SK-N-SH (cell line): ENCODE data around the gene SLC20A1. TPM values are rescaled to one million over a fixed set of nuclear protein-coding genes. Genes with fewer than 3 reads are reported as not detected.

ENCODE experiments used
- CTCF ChIA-PET: fragments of 300-600, 350-600 bp; formaldehyde crosslinking; extraction: SDS; loops from one replicate; lab custom pipeline; 2021; lab: Yijun Ruan, JAX
- POLR2A ChIA-PET: fragments of 350-600 bp; sonication (Branson Sonifier 250); formaldehyde crosslinking; extraction: SDS; loops from one replicate; lab custom pipeline; 2020; ENCODE audit warnings: antibody characterized with exemption, inconsistent platforms; lab: Yijun Ruan, JAX
- DNase-seq: peaks from one replicate; pipeline ENCODE4 v3.0.0; 2012
- H2AFZ ChIP-seq: fragments of 200-600 bp; sonication (generic); 2 replicates; pipeline ENCODE4 v1.8.1; 2016; ENCODE audit warnings: antibody characterized with exemption, mild to moderate bottlenecking, low read depth
- H3F3A ChIP-seq: fragments of 200-600 bp; sonication (generic); replicated peaks from 2 replicates; pipeline ENCODE3; 2016; ENCODE audit warnings: antibody characterized with exemption, mild to moderate bottlenecking; ENCODE audit not compliant: insufficient read depth
- H3K27ac ChIP-seq, 2 experiments: fragments of 200-500 bp in 1 of 2; fragments of 200-600 bp in 1 of 2; sonication (Bioruptor generic) in 1 of 2; sonication (generic), shearing (Covaris generic) in 1 of 2; 2 replicates each; pipeline versions ENCODE4 v1.5.1 to v1.6.1; 2014 to 2016; ENCODE audit warnings: low read depth in 2 of 2, inconsistent platforms in 1 of 2, low read length in 1 of 2, mild to moderate bottlenecking in 1 of 2, mixed read lengths in 1 of 2
- H3K27me3 ChIP-seq: fragments of 200-600 bp; sonication (generic), shearing (Covaris generic); 2 replicates; pipeline ENCODE4 v1.6.1; 2016; ENCODE audit warnings: mixed run types; ENCODE audit not compliant: insufficient read depth
- H3K36me3 ChIP-seq, 2 experiments: fragments of 200-500 bp in 1 of 2; fragments of 200-600 bp in 1 of 2; sonication (Bioruptor generic) in 1 of 2; sonication (generic) in 1 of 2; replicated peaks in 1 of 2; 2 replicates each; pipeline versions ENCODE3 to v1.5.1; 2014 to 2016; ENCODE audit warnings: low read length in 1 of 2, mild to moderate bottlenecking in 1 of 2; ENCODE audit not compliant: insufficient read depth in 2 of 2, control insufficient read depth in 1 of 2
- H3K4me1 ChIP-seq, 2 experiments: fragments of 200-500 bp in 1 of 2; fragments of 200-600 bp in 1 of 2; sonication (Bioruptor generic) in 1 of 2; sonication (generic), shearing (Covaris generic) in 1 of 2; 2 replicates each; pipeline versions ENCODE4 v1.5.1 to v1.6.1; 2014 to 2016; ENCODE audit warnings: low read depth in 1 of 2, low read length in 1 of 2, mixed run types in 1 of 2; ENCODE audit not compliant: insufficient read depth in 2 of 2, control insufficient read depth in 1 of 2
- H3K4me2 ChIP-seq: fragments of 200-600 bp; sonication (generic), shearing (Covaris generic); 2 replicates; pipeline ENCODE4 v1.6.1; 2017; ENCODE audit warnings: mixed run types
- H3K4me3 ChIP-seq, 2 experiments: fragments of 200-500 bp in 1 of 2; fragments of 200-600 bp in 1 of 2; sonication (Bioruptor generic) in 1 of 2; sonication (generic), shearing (Covaris generic) in 1 of 2; 2 replicates each; pipeline versions ENCODE4 v1.5.1 to v1.8.1; 2014 to 2016; ENCODE audit warnings: low read depth in 2 of 2, inconsistent platforms in 1 of 2, low read length in 1 of 2, mild to moderate bottlenecking in 1 of 2, mixed read lengths in 1 of 2, moderate library complexity in 1 of 2
- H3K79me2 ChIP-seq: fragments of 200-600 bp; sonication (generic); 2 replicates; pipeline ENCODE4 v1.8.1; 2017; ENCODE audit warnings: mild to moderate bottlenecking; ENCODE audit not compliant: insufficient read depth
- H3K9ac ChIP-seq: fragments of 200-600 bp; sonication (generic); 2 replicates; pipeline ENCODE4 v1.6.1; 2017; ENCODE audit warnings: mixed run types
- H3K9me2 ChIP-seq: fragments of 200-600 bp; sonication (generic); 2 replicates; pipeline ENCODE4 v1.6.1; 2017; ENCODE audit warnings: mixed run types
- H3K9me3 ChIP-seq: fragments of 200-600 bp; sonication (generic); 2 replicates; pipeline ENCODE4 v1.6.1; 2017; ENCODE audit warnings: mixed run types, mild to moderate bottlenecking, moderate library complexity
- H4K20me1 ChIP-seq: fragments of 200-600 bp; sonication (generic); 2 replicates; pipeline ENCODE4 v1.6.1; 2017; ENCODE audit warnings: mild to moderate bottlenecking, mixed run types; ENCODE audit not compliant: insufficient read depth
- CHD2 ChIP-seq: fragments of 150-350 bp; IDR thresholded peaks from 2 replicates; pipeline ENCODE4 v1.6.1; 2018; ENCODE audit warnings: low read length; ENCODE audit not compliant: partially characterized antibody
- EZH2phosphoT487 ChIP-seq: fragments of 200-600 bp; sonication (generic); IDR thresholded peaks from 2 replicates; pipeline ENCODE4 v1.6.1; 2017; ENCODE audit warnings: low read depth, mixed run types, mild to moderate bottlenecking, antibody characterized with exemption, moderate library complexity, borderline replicate concordance
- FOSL2 ChIP-seq: IDR thresholded peaks from 2 replicates; pipeline ENCODE4 v1.4.0; 2012; ENCODE audit warnings: low read depth, mild to moderate bottlenecking, moderate library complexity, borderline replicate concordance
- FOXJ3 ChIP-seq: sonication (generic); formaldehyde crosslinking; IDR thresholded peaks from 2 replicates; pipeline ENCODE4 v1.5.1; 2020; ENCODE audit warnings: mild to moderate bottlenecking, missing genetic modification reagents
- GABPA ChIP-seq: IDR thresholded peaks from 2 replicates; pipeline ENCODE4 v1.4.0; 2012; ENCODE audit warnings: low read depth, mild to moderate bottlenecking
- MEF2A ChIP-seq: IDR thresholded peaks from 2 replicates; pipeline ENCODE4 v1.4.0; 2012; ENCODE audit warnings: low read depth, borderline replicate concordance
- MXI1 ChIP-seq: IDR thresholded peaks from 2 replicates; pipeline ENCODE4 v1.6.1; 2012; ENCODE audit warnings: mild to moderate bottlenecking, low read depth, low read length, improper control_type of control experiment
- NFIC ChIP-seq: IDR thresholded peaks from 2 replicates; pipeline ENCODE4 v1.4.0; 2012; ENCODE audit warnings: borderline replicate concordance
- NRF1 ChIP-seq: IDR thresholded peaks from 2 replicates; pipeline ENCODE4 v1.6.1; 2012; ENCODE audit warnings: low read depth, mild to moderate bottlenecking, low read length
- POLR2AphosphoS5 ChIP-seq: IDR thresholded peaks from 2 replicates; pipeline ENCODE4 v1.6.1; 2012; ENCODE audit warnings: low read depth, low read length
- RAD21 ChIP-seq: IDR thresholded peaks from 2 replicates; pipeline ENCODE4 v1.6.1; 2012; ENCODE audit warnings: mild to moderate bottlenecking, low read length
- SIN3A ChIP-seq: IDR thresholded peaks from 2 replicates; pipeline ENCODE4 v1.6.1; 2012; ENCODE audit warnings: low read depth, mild to moderate bottlenecking, low read length, moderate library complexity, borderline replicate concordance
- SMC3 ChIP-seq: IDR thresholded peaks from 2 replicates; pipeline ENCODE4 v1.6.1; 2012; ENCODE audit warnings: low read depth, low read length, improper control_type of control experiment
- TAF1 ChIP-seq: IDR thresholded peaks from 2 replicates; pipeline ENCODE4 v1.6.1; 2012; ENCODE audit warnings: low read depth, mild to moderate bottlenecking, low read length, moderate library complexity, borderline replicate concordance
- TCF12 ChIP-seq: IDR thresholded peaks from 2 replicates; pipeline ENCODE4 v1.4.0; 2012
- WGBS: methylation state at CpG from one replicate; pipeline ENCODE4 v1.1.6; 2017; ENCODE audit warnings: low lambda C conversion rate; 5-methylcytosine and 5-hydroxymethylcytosine counted together
- polyA plus RNA-seq, 3 experiments: library from polyadenylated mRNA; depleted of rRNA; stranded (reverse); fragments of >200 nt; gene quantifications; 2 replicates each; pipeline ENCODE4 v1.2.3, GENCODE V29; 2012
- TF ChIP-seq, protein P1 (sequence below): IDR thresholded peaks from 2 replicates; pipeline ENCODE4 v1.6.1; 2012; ENCODE audit warnings: mild to moderate bottlenecking, low read depth, low read length, moderate library complexity
- TF ChIP-seq, protein P2 (sequence below): IDR thresholded peaks from 2 replicates; pipeline ENCODE4 v1.4.0; 2012; ENCODE audit warnings: low read depth, borderline replicate concordance
- TF ChIP-seq, protein P3 (sequence below): IDR thresholded peaks from 2 replicates; pipeline ENCODE4 v1.4.0; 2012; ENCODE audit warnings: low read depth, borderline replicate concordance
- TF ChIP-seq, protein P4 (sequence below): fragments of 150-350 bp; IDR thresholded peaks from 2 replicates; pipeline ENCODE4 v1.6.1; 2017; ENCODE audit warnings: antibody characterized with exemption, low read length, low read depth, borderline replicate concordance
- TF ChIP-seq, protein P5 (sequence below): fragments of 150-350 bp; IDR thresholded peaks from 2 replicates; pipeline ENCODE4 v1.6.1; 2016; ENCODE audit warnings: mild to moderate bottlenecking, low read depth, low read length

The SLC20A1 gene
- polyA plus RNA-seq, 1 of the 3 experiments (the other 2 are of a cell fraction), result 56.3 TPM

DNA sequence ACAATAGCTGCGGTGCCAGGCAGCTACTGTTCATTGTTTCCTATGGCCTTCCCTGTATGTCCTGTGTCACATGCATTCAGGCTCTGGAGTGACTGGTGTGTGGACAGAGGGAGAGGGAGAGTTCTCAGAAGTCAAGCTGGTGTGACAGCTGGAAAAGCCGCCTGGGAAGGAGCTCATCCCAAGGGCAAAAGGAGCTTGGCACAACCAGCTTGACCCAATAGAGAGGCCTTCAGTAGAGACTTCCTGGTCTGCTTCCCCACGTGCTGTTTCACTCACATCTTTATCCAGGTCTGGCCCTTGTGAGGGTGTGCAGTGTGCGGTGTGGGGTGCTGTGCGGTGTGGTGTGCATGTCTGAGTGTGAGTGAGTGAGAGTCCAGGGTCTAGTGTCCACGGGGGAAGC, 64.0 kb downstream of the SLC20A1 start (continued):
- TF ChIP-seq, protein P1, sequence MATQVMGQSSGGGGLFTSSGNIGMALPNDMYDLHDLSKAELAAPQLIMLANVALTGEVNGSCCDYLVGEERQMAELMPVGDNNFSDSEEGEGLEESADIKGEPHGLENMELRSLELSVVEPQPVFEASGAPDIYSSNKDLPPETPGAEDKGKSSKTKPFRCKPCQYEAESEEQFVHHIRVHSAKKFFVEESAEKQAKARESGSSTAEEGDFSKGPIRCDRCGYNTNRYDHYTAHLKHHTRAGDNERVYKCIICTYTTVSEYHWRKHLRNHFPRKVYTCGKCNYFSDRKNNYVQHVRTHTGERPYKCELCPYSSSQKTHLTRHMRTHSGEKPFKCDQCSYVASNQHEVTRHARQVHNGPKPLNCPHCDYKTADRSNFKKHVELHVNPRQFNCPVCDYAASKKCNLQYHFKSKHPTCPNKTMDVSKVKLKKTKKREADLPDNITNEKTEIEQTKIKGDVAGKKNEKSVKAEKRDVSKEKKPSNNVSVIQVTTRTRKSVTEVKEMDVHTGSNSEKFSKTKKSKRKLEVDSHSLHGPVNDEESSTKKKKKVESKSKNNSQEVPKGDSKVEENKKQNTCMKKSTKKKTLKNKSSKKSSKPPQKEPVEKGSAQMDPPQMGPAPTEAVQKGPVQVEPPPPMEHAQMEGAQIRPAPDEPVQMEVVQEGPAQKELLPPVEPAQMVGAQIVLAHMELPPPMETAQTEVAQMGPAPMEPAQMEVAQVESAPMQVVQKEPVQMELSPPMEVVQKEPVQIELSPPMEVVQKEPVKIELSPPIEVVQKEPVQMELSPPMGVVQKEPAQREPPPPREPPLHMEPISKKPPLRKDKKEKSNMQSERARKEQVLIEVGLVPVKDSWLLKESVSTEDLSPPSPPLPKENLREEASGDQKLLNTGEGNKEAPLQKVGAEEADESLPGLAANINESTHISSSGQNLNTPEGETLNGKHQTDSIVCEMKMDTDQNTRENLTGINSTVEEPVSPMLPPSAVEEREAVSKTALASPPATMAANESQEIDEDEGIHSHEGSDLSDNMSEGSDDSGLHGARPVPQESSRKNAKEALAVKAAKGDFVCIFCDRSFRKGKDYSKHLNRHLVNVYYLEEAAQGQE, result no peak
- no peak for TF ChIP-seq FOSL2
- no peak for TF ChIP-seq RAD21
- no peak for TF ChIP-seq MXI1
- TF ChIP-seq SMC3, result no peak
- no peak for TF ChIP-seq GABPA
- TF ChIP-seq, protein P2, sequence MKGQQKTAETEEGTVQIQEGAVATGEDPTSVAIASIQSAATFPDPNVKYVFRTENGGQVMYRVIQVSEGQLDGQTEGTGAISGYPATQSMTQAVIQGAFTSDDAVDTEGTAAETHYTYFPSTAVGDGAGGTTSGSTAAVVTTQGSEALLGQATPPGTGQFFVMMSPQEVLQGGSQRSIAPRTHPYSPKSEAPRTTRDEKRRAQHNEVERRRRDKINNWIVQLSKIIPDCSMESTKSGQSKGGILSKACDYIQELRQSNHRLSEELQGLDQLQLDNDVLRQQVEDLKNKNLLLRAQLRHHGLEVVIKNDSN, result no peak
- TF ChIP-seq, all 33 proteins: peak for 0

DNA sequence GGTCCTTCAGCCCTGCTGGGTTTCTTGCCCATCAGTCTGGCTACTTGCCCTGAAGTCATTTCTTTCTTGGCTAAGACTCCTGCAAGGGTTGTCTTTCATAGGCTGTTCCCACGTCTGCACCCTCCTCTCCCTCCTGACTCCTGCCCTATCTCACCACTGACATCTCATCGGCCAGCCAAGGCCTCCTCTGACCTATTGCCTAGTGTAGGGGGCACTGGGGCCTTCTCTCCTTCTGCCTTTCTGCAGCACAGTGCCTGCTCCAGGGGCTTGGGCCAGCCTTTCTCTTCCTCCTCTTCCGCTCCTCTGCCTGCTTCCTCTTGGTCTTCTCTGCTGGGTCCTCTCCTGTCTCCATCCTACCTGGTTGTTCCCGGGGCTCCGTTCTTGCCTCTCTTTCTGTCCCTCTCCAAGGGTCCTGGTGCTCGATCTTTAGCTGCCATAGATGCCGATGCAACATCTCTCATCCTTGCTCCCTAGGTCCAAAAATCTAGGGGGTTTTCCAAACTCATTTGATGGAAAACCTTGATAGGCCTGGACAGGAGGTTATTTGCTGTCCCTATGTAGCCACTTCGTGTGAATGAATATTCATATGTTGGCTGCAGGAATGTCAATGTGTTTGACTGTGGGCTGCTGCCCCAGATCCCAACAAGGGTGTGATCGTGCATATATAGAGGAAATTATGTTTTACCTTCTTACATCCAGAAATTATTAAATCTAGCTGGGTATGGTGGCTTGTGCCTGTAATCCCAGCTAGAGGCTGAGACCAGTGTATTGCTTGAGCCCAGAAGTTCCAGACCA, 65.4 kb downstream of the SLC20A1 start:
- Histone ChIP-seq H3K9ac (no peak overlapping the region), H3K9me2 (no peaks in the 10 kb centered on the region), H3K9me3 (no peaks in the 10 kb centered on the region), H3K4me3 (no peak overlapping the region), H3F3A (peaks cover 4% of the 10 kb centered on the region), H3K27me3 (no peaks in the 10 kb centered on the region), H2AFZ (no peak overlapping the region), H3K79me2 (no peaks in the 10 kb centered on the region), H4K20me1 (no peaks in the 10 kb centered on the region), H3K27ac (no peak overlapping the region), H3K4me1 (no peaks in the 10 kb centered on the region), H3K36me3 (no peaks in the 10 kb centered on the region), H3K4me2 (no peak overlapping the region)
- ChIA-PET POLR2A (no interaction called here), CTCF (interaction anchor here (0.7 to 2.5 kb wide), 5 partner anchors 14 to 230 kb away, joined by 3 to 11 read pairs (median 3); no protein-coding TSS in a partner anchor)
- DNase-seq, result no peak
- WGBS, result 78% methylated on average over 9 of the region's 9 CpGs
- TF ChIP-seq MXI1 (no peak), SIN3A (no peak), FOXJ3 (CRISPR knock-in tag) (no peak), RAD21 (no peak), MEF2A (no peak), NRF1 (no peak), POLR2AphosphoS5 (no peak), TCF12 (no peak), CHD2 (no peak), GABPA (no peak), EZH2phosphoT487 (no peak), TAF1 (no peak), NFIC (no peak)
- TF ChIP-seq, protein P3, sequence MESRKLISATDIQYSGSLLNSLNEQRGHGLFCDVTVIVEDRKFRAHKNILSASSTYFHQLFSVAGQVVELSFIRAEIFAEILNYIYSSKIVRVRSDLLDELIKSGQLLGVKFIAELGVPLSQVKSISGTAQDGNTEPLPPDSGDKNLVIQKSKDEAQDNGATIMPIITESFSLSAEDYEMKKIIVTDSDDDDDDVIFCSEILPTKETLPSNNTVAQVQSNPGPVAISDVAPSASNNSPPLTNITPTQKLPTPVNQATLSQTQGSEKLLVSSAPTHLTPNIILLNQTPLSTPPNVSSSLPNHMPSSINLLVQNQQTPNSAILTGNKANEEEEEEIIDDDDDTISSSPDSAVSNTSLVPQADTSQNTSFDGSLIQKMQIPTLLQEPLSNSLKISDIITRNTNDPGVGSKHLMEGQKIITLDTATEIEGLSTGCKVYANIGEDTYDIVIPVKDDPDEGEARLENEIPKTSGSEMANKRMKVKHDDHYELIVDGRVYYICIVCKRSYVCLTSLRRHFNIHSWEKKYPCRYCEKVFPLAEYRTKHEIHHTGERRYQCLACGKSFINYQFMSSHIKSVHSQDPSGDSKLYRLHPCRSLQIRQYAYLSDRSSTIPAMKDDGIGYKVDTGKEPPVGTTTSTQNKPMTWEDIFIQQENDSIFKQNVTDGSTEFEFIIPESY, result no peak
- TF ChIP-seq, protein P4, sequence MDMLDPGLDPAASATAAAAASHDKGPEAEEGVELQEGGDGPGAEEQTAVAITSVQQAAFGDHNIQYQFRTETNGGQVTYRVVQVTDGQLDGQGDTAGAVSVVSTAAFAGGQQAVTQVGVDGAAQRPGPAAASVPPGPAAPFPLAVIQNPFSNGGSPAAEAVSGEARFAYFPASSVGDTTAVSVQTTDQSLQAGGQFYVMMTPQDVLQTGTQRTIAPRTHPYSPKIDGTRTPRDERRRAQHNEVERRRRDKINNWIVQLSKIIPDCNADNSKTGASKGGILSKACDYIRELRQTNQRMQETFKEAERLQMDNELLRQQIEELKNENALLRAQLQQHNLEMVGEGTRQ, result no peak
- TF ChIP-seq, protein P5, sequence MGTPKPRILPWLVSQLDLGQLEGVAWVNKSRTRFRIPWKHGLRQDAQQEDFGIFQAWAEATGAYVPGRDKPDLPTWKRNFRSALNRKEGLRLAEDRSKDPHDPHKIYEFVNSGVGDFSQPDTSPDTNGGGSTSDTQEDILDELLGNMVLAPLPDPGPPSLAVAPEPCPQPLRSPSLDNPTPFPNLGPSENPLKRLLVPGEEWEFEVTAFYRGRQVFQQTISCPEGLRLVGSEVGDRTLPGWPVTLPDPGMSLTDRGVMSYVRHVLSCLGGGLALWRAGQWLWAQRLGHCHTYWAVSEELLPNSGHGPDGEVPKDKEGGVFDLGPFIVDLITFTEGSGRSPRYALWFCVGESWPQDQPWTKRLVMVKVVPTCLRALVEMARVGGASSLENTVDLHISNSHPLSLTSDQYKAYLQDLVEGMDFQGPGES, result no peak
- TF ChIP-seq, protein P2, result no peak
